Neural cell (in vitro differentiated cells): ENCODE measurements around the gene TIAM1. TPM values are rescaled to one million over a fixed set of nuclear protein-coding genes. Genes with fewer than 3 reads are reported as not detected.

Source experiments
- H2AFZ ChIP-seq: fragments of 200-600, 300-800 bp; sonication (generic), shearing (Covaris generic); 2 replicates; pipeline ENCODE4 v1.6.0; 2014; ENCODE audit warnings: low read depth, mild to moderate bottlenecking, antibody characterized with exemption, low read length, moderate library complexity
- H3F3A ChIP-seq: fragments of 200-600 bp; shearing (Covaris generic); 2 replicates; pipeline ENCODE4 v1.6.1; 2016; ENCODE audit warnings: mild to moderate bottlenecking, moderate library complexity, mixed read lengths, antibody characterized with exemption, low read length; ENCODE audit not compliant: insufficient read depth, poor library complexity, severe bottlenecking
- H3K27ac ChIP-seq: fragments of 200-600, 300-800 bp; sonication (generic), shearing (Covaris generic); 2 replicates; pipeline ENCODE4 v1.5.1; 2014; ENCODE audit warnings: mild to moderate bottlenecking, low read length, moderate library complexity
- H3K27me3 ChIP-seq: fragments of 300-800, 200-600 bp; sonication (generic), shearing (Covaris generic); 2 replicates; pipeline ENCODE4 v1.6.0; 2014; ENCODE audit warnings: mild to moderate bottlenecking, low read depth, low read length, moderate library complexity; ENCODE audit not compliant: insufficient read depth
- H3K36me3 ChIP-seq: fragments of 300-800, 200-600 bp; sonication (generic), shearing (Covaris generic); 2 replicates; pipeline ENCODE4 v1.5.1; 2014; ENCODE audit warnings: mild to moderate bottlenecking, antibody characterized with exemption, low read length, moderate library complexity; ENCODE audit not compliant: insufficient read depth
- H3K4me2 ChIP-seq: fragments of 300-800, 200-600 bp; sonication (generic), shearing (Covaris generic); 2 replicates; pipeline ENCODE4 v1.6.0; 2014; ENCODE audit warnings: mild to moderate bottlenecking, low read length
- H3K4me3 ChIP-seq: fragments of 300-800, 200-600 bp; sonication (generic), shearing (Covaris generic); 2 replicates; pipeline ENCODE4 v1.5.1; 2014; ENCODE audit warnings: mild to moderate bottlenecking, low read length, moderate library complexity
- H3K79me2 ChIP-seq: fragments of 200-600 bp; shearing (Covaris generic); replicated peaks from 2 replicates; pipeline ENCODE4 v1.6.0; 2014; ENCODE audit warnings: mild to moderate bottlenecking, low read length, moderate library complexity; ENCODE audit not compliant: insufficient read depth
- H3K9ac ChIP-seq: fragments of 300-800, 200-600 bp; sonication (generic), shearing (Covaris generic); 2 replicates; pipeline ENCODE4 v1.6.1; 2016; ENCODE audit warnings: mild to moderate bottlenecking, low read length, mixed read lengths
- H3K9me2 ChIP-seq: fragments of 200-600 bp; shearing (Covaris generic); 2 replicates; pipeline ENCODE4 v1.6.1; 2016; ENCODE audit warnings: mild to moderate bottlenecking, low read length, mixed read lengths; ENCODE audit not compliant: insufficient read depth
- H3K9me3 ChIP-seq: fragments of 200-600, 300-800 bp; sonication (generic), shearing (Covaris generic); 2 replicates; pipeline ENCODE4 v1.6.1; 2016; ENCODE audit warnings: mild to moderate bottlenecking, mixed run types, low read length, moderate library complexity, mixed read lengths
- H4K20me1 ChIP-seq: fragments of 200-600 bp; shearing (Covaris generic); 2 replicates; pipeline ENCODE4 v1.6.1; 2016; ENCODE audit warnings: mild to moderate bottlenecking, mixed run types; ENCODE audit not compliant: insufficient read depth
- EP300 ChIP-seq: fragments of 450-650 bp; conservative IDR thresholded peaks from 2 replicates; pipeline ENCODE4 v1.6.1; 2014; ENCODE audit warnings: antibody characterized with exemption, mild to moderate bottlenecking, moderate library complexity; ENCODE audit not compliant: poor library complexity, severe bottlenecking
- EZH2 ChIP-seq: fragments of 200-600, 300-800 bp; shearing (Covaris generic), sonication (generic); IDR thresholded peaks from 2 replicates; pipeline ENCODE4 v1.6.1; 2014; ENCODE audit warnings: antibody characterized with exemption, low read length, borderline replicate concordance, mild to moderate bottlenecking; ENCODE audit not compliant: insufficient read depth, poor library complexity, severe bottlenecking
- MXI1 ChIP-seq: fragments of 450-650 bp; conservative IDR thresholded peaks from 2 replicates; pipeline ENCODE4 v1.6.1; 2014; ENCODE audit warnings: antibody characterized with exemption, mild to moderate bottlenecking; ENCODE audit not compliant: poor library complexity, severe bottlenecking
- POLR2AphosphoS5 ChIP-seq: IDR thresholded peaks from 2 replicates; pipeline ENCODE4 v1.6.1; 2012
- RAD21 ChIP-seq: fragments of 450-650 bp; conservative IDR thresholded peaks from 2 replicates; pipeline ENCODE4 v1.6.1; 2014; ENCODE audit warnings: antibody characterized with exemption, mild to moderate bottlenecking, moderate library complexity
- SMC3 ChIP-seq: fragments of 450-650 bp; conservative IDR thresholded peaks from 2 replicates; pipeline ENCODE4 v1.6.1; 2014; ENCODE audit warnings: antibody characterized with exemption, mild to moderate bottlenecking, moderate library complexity; ENCODE audit not compliant: poor library complexity
- TAF1 ChIP-seq: IDR thresholded peaks from 2 replicates; pipeline ENCODE4 v1.6.1; 2012; ENCODE audit warnings: low read depth
- polyA plus RNA-seq: library from polyadenylated mRNA; depleted of rRNA; stranded (reverse); fragments of >200 nt; gene quantifications from 2 replicates; pipeline ENCODE4 v1.2.3, GENCODE V29; 2014
- TF ChIP-seq, protein P1 (sequence below): IDR thresholded peaks from 2 replicates; pipeline ENCODE4 v1.6.1; 2012; ENCODE audit warnings: borderline replicate concordance
- TF ChIP-seq, protein P2 (sequence below): fragments of 450-650 bp; IDR thresholded peaks from 2 replicates; pipeline ENCODE4 v1.5.1; 2014; ENCODE audit warnings: antibody characterized with exemption, mild to moderate bottlenecking, moderate library complexity; ENCODE audit not compliant: poor library complexity, severe bottlenecking

Gene TIAM1
- polyA plus RNA-seq, 1 donor from 2014 or later = 13.2 TPM

DNA sequence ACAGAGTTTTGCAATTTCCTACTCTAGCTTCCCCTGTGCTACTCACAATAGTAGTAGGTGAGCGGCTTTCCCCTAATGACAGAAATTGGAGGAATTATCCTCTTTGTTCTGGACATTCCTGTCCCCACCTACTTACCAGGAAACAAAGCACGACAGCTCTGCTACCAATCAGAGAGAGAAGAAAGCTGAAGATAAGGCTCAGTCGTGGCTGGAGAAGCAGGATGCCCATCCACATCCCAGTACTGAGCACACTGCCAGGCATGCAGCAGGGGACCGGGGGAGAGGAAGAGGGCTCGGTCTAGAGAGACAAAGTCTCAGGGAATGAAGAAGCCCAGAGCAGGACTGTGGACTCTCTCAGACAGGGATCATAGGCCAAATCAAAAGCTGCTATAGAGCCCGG is 171.7 kb downstream of the TIAM1 start:
- no peak for TF ChIP-seq SMC3
- no peak for TF ChIP-seq TAF1
- TF ChIP-seq, protein P1, sequence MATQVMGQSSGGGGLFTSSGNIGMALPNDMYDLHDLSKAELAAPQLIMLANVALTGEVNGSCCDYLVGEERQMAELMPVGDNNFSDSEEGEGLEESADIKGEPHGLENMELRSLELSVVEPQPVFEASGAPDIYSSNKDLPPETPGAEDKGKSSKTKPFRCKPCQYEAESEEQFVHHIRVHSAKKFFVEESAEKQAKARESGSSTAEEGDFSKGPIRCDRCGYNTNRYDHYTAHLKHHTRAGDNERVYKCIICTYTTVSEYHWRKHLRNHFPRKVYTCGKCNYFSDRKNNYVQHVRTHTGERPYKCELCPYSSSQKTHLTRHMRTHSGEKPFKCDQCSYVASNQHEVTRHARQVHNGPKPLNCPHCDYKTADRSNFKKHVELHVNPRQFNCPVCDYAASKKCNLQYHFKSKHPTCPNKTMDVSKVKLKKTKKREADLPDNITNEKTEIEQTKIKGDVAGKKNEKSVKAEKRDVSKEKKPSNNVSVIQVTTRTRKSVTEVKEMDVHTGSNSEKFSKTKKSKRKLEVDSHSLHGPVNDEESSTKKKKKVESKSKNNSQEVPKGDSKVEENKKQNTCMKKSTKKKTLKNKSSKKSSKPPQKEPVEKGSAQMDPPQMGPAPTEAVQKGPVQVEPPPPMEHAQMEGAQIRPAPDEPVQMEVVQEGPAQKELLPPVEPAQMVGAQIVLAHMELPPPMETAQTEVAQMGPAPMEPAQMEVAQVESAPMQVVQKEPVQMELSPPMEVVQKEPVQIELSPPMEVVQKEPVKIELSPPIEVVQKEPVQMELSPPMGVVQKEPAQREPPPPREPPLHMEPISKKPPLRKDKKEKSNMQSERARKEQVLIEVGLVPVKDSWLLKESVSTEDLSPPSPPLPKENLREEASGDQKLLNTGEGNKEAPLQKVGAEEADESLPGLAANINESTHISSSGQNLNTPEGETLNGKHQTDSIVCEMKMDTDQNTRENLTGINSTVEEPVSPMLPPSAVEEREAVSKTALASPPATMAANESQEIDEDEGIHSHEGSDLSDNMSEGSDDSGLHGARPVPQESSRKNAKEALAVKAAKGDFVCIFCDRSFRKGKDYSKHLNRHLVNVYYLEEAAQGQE = no peak
- no peak for TF ChIP-seq EP300
- TF ChIP-seq, protein P2, sequence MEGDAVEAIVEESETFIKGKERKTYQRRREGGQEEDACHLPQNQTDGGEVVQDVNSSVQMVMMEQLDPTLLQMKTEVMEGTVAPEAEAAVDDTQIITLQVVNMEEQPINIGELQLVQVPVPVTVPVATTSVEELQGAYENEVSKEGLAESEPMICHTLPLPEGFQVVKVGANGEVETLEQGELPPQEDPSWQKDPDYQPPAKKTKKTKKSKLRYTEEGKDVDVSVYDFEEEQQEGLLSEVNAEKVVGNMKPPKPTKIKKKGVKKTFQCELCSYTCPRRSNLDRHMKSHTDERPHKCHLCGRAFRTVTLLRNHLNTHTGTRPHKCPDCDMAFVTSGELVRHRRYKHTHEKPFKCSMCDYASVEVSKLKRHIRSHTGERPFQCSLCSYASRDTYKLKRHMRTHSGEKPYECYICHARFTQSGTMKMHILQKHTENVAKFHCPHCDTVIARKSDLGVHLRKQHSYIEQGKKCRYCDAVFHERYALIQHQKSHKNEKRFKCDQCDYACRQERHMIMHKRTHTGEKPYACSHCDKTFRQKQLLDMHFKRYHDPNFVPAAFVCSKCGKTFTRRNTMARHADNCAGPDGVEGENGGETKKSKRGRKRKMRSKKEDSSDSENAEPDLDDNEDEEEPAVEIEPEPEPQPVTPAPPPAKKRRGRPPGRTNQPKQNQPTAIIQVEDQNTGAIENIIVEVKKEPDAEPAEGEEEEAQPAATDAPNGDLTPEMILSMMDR = no peak
- TF ChIP-seq EZH2 = no peak
- no peak for TF ChIP-seq POLR2AphosphoS5
- TF ChIP-seq MXI1 = no peak
- TF ChIP-seq RAD21 = no peak
- H3K4me3 ChIP-seq = no peak overlapping the region
- no peak overlapping the region for H3K4me2 ChIP-seq
- H3K9me2 ChIP-seq = no peaks in the 10 kb centered on the region
- H3K27ac ChIP-seq = no peak overlapping the region
- no peaks in the 10 kb centered on the region for H3K36me3 ChIP-seq
- no peaks in the 10 kb centered on the region for H3K27me3 ChIP-seq
- no peak overlapping the region for H2AFZ ChIP-seq
- no peaks in the 10 kb centered on the region for H3K79me2 ChIP-seq
- no peaks in the 10 kb centered on the region for H4K20me1 ChIP-seq
- H3K9ac ChIP-seq = no peak overlapping the region
- no peaks in the 10 kb centered on the region for H3K9me3 ChIP-seq
- no peaks in the 10 kb centered on the region for H3F3A ChIP-seq

DNA sequence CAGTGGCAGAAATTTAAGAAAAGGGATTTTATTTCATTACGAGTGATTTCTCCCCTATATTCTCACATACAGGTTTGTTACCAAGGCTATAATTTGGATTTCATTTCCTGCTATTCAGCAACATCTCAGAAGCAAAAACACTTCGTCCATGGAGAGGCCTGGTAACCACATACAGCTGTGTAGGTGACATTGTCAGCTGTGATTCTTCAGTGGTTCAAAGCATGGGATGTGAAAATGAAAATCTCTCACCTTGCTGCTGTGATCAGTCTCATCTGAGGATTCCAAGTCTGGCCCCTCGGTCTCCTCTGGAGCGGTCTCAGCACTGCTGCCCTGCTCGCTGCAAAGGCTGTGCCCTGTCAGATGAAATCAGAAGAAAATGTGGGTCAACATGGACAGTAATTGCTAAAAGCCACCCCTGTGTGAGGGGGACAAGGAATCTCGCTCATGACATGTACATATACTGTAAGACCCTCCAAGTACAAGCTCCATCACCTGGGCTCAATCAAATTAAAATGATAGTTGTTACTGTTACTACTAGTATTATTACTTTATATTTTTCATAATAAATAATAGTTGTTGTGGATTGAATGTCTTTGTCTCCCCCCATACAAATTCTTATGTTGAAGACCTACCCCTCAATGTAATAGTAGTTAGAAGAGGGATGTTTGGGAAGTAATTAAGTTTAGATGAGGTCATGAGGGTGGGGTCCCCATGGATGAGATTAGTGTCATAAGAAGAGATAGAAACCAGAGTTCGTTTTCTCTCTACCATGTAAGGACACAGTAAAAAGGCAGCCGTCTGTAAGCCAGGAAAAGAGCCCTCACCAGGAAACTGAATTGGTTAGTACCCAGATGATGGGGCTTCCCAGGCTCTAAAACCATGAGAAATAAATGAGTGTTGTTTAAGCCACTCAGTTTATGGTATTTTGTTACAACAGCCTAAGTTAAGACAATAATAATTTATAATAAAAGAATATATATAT is 179.1 kb downstream of the TIAM1 start:
- H3K36me3 ChIP-seq = no peaks in the 10 kb centered on the region
- H2AFZ ChIP-seq = no peak overlapping the region
- H3K4me2 ChIP-seq = no peak overlapping the region
- H3K9ac ChIP-seq = no peak overlapping the region
- no peak overlapping the region for H3K4me3 ChIP-seq
- H3K9me3 ChIP-seq = no peaks in the 10 kb centered on the region
- no peaks in the 10 kb centered on the region for H3K27me3 ChIP-seq
- no peaks in the 10 kb centered on the region for H4K20me1 ChIP-seq
- TF ChIP-seq, protein P1 = no peak
- TF ChIP-seq SMC3 (no peak), TAF1 (no peak), EP300 (no peak), EZH2 (no peak), POLR2AphosphoS5 (no peak), MXI1 (no peak), RAD21 (no peak)
- TF ChIP-seq, protein P2 = no peak
- peaks cover 4% of the 10 kb centered on the region for H3F3A ChIP-seq
- H3K9me2 ChIP-seq = no peaks in the 10 kb centered on the region
- no peaks in the 10 kb centered on the region for H3K79me2 ChIP-seq
- no peak overlapping the region for H3K27ac ChIP-seq
